Choroid plexus epithelial cell (primary cell): ENCODE measurements around the gene TSPAN14.

Source experiments
- DNase-seq: peaks from one replicate; pipeline ENCODE4 v3.0.0-alpha.2; 2010; ENCODE audit warnings: low read depth
- H3K4me3 ChIP-seq: 2 replicates; pipeline ENCODE4 v1.5.1; 2011; ENCODE audit warnings: low read depth, mild to moderate bottlenecking, control low read depth, low read length, moderate library complexity
- TF ChIP-seq, protein P1 (sequence below): conservative IDR thresholded peaks from 2 replicates; pipeline ENCODE4 v1.5.1; 2011; ENCODE audit warnings: low read depth, mild to moderate bottlenecking, control low read depth, inconsistent platforms, low read length, moderate library complexity

The TSPAN14 gene

DNA sequence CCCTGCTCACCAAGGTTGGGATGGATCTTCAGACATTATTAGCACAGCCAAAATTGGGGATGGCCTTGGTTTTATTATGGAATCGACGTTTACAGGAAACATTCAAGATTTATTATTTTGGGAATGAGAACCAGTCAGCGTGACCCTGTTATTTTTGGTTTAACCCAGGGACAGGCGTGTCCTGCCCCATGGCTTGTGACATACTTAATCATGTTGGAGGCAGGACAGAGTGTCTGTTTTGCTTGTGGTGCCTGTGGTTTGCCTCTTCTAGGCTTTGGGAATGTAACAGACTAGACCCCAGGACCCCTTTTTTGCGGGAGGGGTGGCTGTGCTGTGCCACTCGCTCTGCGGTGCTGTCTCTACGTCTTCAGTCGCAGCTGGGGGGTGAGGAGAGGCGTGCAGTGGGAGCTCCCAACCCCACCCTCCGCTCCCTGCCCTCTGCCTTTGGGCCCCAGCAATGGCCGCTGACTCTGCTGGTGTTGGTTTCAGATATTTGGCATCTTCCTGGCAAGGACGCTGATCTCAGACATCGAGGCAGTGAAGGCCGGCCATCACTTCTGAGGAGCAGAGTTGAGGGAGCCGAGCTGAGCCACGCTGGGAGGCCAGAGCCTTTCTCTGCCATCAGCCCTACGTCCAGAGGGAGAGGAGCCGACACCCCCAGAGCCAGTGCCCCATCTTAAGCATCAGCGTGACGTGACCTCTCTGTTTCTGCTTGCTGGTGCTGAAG lies 63.5 kb downstream of the TSPAN14 start:
- no peak for DNase-seq
- H3K4me3 ChIP-seq = no peak overlapping the region
- TF ChIP-seq, protein P1, sequence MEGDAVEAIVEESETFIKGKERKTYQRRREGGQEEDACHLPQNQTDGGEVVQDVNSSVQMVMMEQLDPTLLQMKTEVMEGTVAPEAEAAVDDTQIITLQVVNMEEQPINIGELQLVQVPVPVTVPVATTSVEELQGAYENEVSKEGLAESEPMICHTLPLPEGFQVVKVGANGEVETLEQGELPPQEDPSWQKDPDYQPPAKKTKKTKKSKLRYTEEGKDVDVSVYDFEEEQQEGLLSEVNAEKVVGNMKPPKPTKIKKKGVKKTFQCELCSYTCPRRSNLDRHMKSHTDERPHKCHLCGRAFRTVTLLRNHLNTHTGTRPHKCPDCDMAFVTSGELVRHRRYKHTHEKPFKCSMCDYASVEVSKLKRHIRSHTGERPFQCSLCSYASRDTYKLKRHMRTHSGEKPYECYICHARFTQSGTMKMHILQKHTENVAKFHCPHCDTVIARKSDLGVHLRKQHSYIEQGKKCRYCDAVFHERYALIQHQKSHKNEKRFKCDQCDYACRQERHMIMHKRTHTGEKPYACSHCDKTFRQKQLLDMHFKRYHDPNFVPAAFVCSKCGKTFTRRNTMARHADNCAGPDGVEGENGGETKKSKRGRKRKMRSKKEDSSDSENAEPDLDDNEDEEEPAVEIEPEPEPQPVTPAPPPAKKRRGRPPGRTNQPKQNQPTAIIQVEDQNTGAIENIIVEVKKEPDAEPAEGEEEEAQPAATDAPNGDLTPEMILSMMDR = no peak

DNA sequence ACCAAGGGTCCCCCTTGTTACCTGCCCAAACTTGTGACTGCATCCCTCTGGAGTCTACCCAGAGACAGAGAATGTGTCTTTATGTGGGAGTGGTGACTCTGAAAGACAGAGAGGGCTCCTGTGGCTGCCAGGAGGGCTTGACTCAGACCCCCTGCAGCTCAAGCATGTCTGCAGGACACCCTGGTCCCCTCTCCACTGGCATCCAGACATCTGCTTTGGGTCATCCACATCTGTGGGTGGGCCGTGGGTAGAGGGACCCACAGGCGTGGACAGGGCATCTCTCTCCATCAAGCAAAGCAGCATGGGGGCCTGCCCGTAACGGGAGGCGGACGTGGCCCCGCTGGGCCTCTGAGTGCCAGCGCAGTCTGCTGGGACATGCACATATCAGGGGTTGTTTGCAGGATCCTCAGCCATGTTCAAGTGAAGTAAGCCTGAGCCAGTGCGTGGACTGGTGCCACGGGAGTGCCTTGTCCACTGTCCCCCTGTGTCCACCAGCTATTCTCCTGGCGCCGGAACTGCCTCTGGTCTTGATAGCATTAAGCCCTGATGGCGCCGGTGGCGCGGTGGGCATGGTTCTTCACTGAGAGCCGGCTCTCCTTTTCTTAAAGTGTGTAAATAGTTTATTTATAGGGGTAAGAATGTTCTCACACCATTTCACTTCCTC lies 64.2 kb downstream of the TSPAN14 start:
- TF ChIP-seq, protein P1 = no peak
- no peak overlapping the region for H3K4me3 ChIP-seq
- DNase-seq = no peak

DNA sequence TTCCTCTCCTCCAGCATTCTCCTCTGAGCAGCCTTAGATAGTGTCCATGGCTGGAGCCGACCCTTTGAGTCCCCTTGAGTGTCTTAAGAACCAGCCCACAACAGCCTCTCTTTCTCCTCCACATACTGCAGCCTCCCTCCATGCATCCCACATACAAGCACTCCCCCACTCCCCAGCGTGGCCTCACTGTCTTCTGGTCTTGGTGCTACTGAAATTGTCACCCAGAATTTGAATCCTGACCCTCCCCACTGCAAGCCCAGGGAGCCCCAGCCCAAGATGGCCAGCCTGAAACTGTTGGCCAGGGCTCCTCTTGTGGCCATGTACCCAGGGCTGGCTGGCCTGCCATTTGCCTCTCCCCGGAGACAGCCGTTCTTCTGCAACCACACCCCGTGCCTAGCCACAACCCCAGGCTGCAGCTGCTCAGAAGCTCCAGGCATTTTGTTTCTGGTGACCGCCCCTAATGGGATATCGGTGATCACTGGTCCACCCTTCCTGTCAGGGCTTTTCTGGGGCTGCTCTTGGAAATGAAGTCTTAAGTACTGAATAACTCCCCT lies 64.8 kb downstream of the TSPAN14 start:
- no peak for DNase-seq
- H3K4me3 ChIP-seq = no peak overlapping the region
- TF ChIP-seq, protein P1 = no peak

DNA sequence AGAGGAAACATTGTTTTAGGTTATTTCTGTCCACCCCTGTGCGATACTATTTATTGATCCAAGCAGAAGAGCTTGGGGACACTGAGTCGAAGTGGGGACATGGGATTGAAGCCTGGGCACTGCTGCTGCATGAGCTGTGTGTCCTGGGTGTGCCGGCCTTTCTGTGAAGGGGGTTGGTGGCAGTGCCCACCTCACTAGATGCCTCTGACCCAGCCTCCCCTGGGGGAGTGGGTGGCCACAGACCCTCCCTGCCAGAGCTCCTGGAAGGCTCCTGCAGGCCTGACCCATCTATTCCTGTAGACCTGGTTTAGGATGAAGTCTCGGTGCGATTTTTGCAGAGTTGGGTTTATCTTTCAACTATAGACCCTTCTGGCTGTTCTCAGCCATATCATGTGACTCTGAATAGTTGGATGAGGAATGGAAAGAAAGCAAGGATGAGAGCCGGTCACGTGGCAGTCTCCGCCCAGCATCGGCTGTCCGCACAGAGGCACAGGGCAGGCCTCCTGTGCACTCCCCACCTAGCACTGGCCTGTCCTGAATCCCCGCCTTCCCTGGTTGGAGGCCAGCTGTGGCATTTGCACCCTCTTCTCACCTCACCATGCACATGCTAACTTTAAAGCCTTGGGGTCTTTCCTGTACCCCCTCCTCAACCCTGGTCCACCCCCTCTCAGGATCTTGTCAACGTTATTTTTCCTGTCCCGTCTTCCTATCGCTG lies 66.0 kb downstream of the TSPAN14 start:
- TF ChIP-seq, protein P1 = no peak

DNA sequence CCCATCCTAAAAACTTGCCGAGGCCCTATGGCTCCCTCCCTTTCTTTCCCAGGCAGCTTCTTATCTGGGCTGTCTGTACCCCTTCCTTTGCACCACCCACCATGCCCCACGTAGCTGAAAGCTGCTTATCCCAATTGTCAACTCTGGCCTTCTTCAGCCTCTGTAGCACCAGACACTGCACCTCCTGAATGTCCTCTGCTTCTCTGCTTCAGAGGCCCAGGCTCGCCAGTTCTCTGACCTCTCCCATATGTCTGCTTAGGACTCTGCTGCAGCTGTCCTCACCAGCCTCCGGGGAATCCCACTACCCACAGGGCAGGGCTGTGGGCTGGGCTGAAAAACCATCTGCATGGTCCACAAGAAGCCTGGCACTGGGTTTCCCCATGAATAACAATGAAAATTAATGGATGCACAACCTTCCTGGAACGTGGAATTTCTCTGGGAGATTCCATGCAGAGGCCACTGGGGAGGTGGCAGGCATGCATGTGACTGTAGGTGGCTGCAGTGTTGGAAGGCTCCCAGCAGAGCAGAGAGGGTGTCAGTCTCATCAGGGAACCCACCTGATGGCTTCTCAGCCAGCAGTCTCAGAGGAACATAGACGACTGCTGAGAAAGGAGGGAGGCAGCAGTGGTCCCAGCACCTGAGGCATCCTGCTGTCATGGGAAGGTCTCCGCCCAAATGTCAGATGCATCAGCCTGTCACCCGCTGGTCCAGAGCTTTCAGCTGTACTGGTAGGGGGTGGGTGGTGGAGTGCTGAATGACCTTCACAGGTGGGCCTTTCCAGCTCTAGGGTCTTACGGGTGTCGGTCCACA lies 66.8 kb downstream of the TSPAN14 start:
- no peak overlapping the region for H3K4me3 ChIP-seq
- TF ChIP-seq, protein P1 = no peak
- no peak for DNase-seq

More for the DNA sequence above, 66.0 kb downstream of the TSPAN14 start:
- no peak overlapping the region for H3K4me3 ChIP-seq
- no peak for DNase-seq

DNA sequence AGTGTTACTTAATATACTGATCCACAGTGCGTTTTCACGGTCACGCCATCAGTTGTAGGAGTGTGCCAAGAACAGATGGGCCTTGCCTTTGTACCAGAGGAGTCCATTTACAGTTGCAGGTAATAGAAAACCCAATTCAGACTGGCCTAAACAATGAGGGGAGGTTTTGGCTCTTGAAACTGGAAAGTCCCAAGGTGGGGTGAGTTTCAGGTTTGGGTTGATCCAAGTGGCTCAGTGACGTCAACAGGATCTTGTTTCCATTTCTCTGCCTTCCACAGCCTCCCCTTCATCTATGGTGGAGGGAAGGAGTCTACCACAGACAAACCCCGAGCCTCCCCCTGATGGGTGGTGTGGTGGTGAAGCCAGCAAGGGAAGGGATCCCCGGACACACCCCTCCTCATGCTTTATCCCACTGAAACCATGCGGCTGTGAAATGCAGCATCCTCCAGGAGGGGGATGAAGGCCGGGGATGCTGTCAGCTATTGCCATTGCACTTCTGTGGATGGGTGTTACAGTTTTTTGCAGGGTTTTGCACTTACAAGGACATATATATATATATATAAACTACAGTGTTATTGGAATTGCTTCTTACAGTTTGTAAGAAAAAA lies 68.8 kb downstream of the TSPAN14 start:
- H3K4me3 ChIP-seq = no peak overlapping the region
- TF ChIP-seq, protein P1 = no peak
- DNase-seq = no peak
